ENCODE data around the gene SOX11. TPM values are rescaled to one million over a fixed set of nuclear protein-coding genes. Genes with fewer than 3 reads are reported as not detected.

The SOX11 gene
- total RNA-seq, 1 donor: not detected

DNA sequence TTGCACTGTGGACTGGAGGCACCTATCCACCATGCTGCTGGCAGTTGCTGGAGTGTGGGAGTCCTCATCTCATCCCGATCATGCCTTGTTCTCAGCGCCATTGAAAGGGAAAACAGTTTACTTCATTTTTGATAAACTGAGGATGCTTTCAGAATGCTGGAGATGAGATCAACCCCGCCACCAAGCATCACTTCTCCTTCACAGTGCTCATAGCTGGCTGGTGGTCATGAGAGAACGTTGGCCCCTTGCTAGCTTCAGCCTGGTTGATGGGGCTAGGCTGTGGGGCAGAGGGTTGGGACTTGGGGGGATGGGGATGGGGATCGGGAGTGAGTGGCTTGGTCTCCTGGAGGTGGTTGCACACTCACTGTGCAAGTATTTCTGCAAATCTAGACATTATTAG, 30.1 kb downstream of the SOX11 start:
- DNase-seq (ENCODE audit: low read depth in 2 of 3, low spot score in 2 of 3): no peak

DNA sequence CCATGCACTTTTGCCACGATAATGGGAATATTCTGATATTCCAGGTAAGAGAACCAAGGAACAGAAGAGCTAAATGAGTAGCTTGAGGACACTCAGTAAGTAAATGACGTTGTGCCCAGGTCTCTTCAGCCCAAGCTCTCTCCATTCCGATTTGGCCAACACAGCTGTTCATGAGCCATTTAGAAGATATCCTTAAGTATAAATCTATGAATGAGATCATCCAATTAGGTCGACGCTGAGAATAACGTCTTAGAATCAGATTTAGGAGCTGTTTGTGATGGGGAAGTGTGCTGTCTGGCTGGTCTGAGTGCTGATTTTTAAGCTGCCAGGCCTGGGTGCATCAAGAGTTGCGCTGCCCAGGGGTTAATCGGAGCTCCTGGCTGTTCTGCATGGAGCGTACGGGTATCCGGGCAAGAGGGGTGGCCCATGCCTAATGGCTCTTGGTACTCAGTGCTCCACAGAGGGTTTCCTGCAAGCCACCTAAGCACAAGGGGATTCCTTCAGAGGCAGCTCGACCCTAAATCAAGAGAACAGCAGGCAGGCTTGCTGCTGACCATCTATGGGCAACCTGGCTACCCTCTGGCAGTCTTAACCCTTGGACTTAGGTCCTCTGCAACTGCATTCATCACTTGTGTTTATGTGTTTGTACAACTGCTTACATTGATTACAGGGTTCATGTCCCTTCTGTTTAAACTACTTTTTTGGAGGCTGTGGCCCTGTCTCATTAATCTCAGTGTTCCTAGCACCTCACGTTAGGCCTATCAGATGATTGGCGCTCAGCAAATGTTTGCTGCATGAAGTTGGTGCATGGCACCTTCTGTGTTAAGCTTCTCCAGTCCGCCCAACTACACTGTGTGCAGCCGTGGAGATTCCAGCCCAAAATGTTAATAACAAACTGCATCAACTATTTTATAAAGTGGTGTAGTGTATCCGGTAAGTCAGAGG, 31.9 kb downstream of the SOX11 start:
- no peak for DNase-seq (ENCODE audit: low read depth in 2 of 3, low spot score in 2 of 3)

DNA sequence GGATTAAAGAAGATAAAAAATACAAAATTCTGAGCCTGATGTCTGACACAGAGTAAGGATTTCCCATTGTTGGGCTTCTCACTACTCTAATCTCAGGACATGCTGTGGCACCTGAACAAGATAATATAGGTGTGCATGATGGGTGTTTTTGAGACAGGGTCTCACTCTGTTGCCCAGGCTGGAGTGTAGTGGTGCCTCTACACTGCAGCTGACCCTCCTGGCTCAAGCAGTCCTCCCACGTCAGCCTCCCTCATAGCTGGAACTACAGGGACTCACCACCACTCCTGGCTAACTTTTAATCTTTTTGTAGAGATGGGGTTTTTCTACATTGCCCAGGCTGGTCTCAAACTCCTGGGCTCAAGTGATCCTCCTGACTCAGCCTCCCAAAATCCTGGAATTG, 32.9 kb downstream of the SOX11 start:
- no peak for DNase-seq (ENCODE audit: low read depth in 2 of 3, low spot score in 2 of 3)

DNA sequence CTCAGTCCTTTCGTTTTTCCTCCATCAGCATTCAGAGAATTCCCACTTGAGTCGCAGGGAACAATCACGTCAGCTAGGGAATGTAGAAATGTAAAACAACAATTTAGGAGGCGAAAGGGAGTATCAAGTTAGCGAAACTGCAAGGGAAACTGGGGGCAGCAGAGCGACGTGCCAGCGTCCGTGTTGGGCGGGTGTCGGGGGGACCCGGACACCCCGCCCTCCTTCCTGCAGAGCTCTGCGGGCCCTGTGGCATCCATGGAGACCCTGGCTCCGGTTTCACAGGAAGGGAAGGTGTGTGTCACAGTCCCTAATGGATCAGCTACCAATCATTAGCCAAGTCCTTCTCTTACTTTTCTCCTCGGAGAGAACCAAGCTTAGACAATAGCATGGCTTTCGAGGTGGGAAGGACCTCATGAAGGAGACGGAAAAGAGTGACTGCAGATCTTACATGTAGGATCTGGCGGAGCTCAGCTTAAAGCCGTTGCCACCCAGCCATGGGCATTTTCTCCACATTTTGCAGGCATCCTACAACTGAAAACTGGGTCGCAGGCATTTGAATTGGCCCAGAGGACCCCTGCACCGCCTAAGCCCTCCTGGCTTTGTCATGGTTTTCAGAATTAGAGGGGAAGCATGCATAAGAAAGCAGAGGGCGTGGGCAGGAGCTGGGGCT, 33.7 kb downstream of the SOX11 start:
- DNase-seq (ENCODE audit: low read depth in 2 of 3, low spot score in 2 of 3): peak in 2 of 3 donors; percentile 5 to 16

DNA sequence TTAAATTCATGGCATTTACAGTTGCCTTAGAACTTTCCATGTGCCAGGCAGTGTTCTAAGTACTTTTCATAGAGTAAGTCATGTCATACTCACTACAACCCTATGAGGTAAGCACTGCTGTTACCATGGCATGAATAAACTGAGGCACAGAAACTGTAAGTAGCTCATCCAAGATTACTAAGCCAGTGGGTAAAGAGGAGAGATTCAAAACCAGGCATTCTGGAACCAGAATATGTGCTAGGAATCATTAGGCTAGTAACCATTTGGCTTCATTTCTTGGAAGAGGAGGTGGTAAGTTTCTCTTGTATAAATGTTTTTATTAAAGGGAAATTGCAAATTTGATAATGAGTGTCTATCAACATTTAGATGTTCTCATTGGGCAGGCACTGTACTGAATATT, 35.1 kb downstream of the SOX11 start:
- DNase-seq (ENCODE audit: low read depth in 2 of 3, low spot score in 2 of 3): no peak

DNA sequence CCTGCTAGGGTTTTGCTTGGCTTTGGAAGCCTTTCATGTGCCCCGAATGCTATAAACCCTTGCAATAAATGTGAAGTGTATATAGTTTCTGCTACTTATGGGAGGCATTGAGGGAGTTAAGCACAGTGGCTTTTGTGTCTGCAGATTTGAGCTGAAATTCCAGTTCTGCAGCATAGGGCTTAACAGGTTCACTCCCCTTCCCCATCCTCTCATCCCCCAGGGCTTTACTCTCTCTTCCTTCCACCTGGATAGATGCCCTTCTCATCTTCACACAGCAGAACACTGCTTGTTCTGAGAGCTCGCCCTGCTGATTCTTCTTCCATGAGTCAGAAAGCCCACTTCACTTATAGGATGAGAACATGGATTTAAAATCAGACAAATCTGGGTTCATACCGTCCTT, 37.2 kb downstream of the SOX11 start:
- no peak for DNase-seq (ENCODE audit: low read depth in 2 of 3, low spot score in 2 of 3)

DNA sequence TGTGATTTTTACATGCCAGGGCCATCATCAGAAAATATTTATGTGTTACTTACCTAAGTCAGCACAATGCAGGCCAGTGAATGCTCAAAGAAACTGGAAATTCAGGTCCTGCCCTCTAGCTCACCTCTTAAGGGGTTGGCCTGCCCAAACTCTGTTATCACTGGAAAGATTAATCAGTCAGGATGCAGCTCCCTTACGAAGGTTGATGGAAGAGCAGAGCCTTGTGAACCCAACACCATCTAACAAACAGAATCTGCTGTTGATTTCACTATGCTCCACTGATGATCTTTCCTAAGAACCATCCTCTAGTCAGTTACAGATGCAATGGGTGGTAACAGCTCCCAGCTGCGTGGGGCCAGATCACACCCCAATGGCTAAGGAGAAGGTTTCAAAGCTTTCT, 38.2 kb downstream of the SOX11 start:
- no peak for DNase-seq (ENCODE audit: low read depth in 2 of 3, low spot score in 2 of 3)

DNA sequence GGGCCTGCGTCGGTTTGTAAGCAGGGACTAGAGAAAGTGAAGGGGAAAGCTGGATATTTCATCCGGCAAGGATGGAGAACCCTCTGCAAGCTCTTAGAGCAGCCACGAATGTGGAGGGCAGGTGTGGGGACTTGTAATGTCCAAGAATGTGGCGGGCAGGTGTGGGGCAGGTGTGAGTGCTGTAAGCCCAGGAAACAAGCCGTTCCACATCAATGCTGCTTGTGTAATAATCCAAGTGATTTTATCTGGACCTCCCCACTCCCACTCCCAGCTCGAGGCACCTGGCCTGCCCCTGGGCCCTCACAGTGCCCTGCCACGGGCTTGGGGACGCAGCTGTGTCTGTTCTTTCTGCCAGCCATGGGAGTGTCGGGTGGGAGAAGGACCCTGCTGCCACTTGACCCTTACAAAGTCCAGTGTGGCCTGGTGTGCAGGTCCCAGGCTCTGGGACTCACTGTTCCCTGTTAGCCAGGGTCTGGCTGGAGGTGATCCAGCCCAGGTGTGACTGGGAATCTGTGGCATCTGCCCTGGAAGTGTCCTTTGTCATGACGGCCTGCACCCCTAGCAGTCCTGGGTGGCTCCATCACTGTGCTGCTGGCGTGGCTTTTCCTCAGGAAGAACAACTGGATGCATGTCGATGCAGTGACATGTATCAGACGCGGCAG, 42.8 kb downstream of the SOX11 start:
- no peak for DNase-seq (ENCODE audit: low read depth in 2 of 3, low spot score in 2 of 3)

DNA sequence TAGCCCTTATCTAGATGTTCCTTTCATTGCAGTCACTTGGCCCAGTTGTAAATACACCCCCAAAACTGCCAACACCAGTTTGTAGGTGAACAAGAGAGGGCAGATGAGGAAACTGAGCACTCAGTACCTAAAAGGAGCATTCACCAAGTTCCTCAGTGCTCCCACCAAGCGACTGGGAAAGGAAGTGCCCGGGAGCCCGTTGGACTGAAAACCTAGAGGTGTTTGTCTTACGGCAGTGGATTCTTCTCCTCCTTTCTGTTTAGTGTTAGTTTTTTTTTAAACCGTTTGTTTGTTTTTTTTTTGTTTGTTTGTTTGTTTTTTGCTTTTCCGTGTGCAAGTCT, 43.3 kb downstream of the SOX11 start:
- no peak for DNase-seq (ENCODE audit: low read depth in 2 of 3, low spot score in 2 of 3)

DNA sequence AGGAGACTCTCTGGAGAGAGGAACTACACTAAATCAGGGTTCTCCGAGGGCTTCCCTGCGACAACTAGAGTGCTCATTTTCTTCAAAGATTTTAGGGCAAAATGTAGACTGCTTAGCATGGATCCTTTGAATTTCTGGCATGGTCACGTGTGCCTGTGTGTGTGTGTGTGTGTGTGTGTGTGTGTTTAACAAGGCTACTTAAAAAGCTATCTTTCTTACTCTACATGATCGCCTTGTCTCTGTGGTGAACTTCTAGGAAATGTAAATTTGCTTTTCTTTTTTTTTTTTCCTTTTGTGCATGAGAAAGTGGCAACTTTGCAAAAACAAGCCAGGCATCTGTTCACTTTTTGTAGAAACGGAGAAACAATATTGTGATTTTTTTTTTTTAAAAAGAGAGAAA, 43.9 kb downstream of the SOX11 start:
- no peak for DNase-seq (ENCODE audit: low read depth in 2 of 3, low spot score in 2 of 3)

DNA sequence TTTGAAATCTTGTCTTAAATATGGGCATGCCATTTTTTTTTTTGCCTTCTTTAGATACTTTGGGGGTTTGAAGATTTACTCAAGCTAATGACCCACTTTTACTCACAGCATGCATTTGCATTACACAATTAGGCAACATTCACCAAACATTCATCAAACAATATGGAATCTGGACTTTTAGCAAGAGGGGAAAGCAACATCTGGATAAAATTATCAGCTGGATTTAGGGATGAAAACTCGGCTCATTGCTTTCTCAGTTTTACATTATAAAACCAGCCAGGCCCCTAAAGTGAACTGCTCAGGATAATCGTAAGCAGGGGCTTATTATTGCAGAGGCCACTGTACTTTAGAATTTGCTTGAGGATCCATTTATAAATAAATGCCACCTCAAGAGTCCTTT, 44.7 kb downstream of the SOX11 start:
- DNase-seq (ENCODE audit: low read depth in 2 of 3, low spot score in 2 of 3): no peak

DNA sequence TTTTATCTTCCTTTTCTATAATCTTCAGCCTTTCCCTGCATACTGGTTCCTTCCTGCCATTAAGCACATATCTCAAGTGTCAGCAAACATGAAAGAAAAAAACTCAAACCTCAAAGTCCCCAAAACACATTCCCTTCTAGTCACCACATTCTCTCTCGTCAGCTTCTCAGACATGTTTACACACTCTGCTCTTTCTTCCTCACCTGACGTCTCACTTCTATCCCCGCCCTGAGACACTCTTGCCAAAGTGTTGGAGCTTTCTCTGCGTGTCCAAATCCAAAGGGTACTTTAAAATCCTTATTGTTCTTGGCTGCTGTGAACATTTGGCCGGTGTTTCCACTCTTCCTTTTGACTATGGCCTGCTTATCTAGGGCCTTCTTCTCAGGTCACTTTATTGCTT, 47.9 kb downstream of the SOX11 start:
- no peak for DNase-seq (ENCODE audit: low read depth in 2 of 3, low spot score in 2 of 3)

DNA sequence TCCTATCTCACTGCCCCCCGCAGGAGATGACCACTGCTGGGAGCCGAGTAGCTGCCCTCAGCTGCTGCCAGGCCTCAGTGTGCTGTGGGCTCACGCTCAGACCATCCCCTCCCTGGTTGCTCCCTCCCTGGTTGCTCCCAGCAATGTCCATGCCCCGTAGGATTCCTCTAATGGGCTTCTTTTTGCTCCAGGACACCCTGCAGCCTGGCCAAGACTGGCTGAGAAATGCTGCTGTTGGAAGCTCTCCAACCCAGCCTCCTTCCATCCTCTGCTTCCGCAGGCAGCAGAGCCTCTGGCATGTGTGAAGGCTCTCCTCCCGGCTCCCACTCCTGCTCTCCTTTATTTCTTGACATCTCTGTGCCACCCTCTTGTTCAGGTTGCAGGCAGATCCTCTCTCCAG, 48.6 kb downstream of the SOX11 start:
- no peak for DNase-seq (ENCODE audit: low read depth in 2 of 3, low spot score in 2 of 3)

DNA sequence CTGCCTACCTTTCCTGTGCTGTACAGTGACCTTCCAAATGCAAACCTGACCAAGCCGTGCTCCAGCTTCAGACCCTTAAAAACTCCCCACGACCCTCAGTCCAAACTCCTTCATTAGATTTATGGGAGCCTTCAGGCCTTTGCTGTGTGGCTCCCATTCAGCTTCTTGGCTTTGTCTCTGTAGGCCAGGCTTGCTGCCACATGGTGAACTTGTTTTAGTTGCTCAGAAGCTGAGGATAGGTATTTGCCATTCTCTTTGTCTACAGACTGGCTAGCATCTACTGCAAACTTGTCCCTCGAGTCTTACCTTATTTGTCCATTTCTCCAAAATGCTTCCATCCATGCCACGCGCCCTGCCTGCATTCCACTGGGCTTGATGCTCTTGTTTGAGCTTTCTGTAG, 49.1 kb downstream of the SOX11 start:
- DNase-seq (ENCODE audit: low read depth in 2 of 3, low spot score in 2 of 3): no peak

DNA sequence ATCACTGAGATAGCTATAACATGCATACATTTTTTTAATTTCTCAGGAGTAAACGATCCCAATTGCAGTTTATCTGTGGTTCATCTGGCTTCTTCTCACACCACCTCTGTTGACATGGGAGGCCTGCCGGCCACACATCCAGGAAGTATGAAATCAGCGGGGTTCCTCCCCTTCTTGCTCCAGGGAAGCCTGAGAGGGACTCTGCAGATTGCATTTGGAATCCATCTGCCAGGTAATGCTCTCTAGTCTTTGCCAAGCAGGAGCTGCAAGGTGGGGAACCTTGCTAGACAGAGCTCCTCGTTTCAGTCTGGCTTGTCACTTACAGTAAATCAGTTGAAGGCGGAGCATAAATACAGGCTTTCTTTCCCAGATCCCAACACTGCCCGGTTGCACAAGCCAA, 49.9 kb downstream of the SOX11 start:
- DNase-seq (ENCODE audit: low read depth in 2 of 3, low spot score in 2 of 3): no peak

DNA sequence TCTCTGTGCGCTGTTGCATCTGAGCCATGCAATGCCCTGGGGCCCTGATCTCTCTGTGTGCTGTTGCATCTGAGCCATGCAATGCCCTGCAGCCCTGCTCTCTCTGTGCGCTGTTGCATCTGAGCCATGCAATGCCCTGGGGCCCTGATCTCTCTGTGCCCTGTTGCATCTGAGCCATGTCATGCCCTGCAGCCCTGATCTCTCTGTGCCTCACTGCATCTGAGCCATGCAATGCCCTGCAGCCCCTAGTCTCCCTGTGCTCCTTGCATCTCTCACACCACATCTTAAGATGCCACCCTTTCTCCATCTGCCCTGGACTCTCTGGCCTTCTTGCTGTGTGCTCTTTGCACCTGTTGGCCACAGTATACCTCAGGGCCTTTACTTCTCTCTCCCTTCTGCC, 56.2 kb downstream of the SOX11 start:
- DNase-seq (ENCODE audit: low read depth in 2 of 3, low spot score in 2 of 3): no peak

DNA sequence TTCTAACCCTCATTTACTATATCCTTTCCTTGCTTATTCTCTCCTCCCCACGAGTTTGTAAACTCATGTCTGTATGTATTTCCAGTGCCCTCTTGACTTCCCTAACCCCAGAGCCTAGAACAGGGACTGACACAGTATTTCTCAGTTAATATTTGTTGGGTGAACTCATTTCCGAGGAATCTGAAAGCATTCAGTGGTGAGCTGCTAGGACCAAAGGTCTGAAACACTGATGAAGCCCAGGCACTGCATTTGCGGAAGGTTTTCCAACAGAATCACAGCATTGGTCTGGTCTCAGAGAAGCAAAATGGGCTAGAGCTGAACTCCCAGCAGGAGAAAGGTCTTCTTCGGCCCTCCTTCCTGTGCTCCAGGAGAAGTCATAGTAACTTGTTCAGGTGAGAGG, 56.8 kb downstream of the SOX11 start:
- DNase-seq (ENCODE audit: low read depth in 2 of 3, low spot score in 2 of 3): no peak

DNA sequence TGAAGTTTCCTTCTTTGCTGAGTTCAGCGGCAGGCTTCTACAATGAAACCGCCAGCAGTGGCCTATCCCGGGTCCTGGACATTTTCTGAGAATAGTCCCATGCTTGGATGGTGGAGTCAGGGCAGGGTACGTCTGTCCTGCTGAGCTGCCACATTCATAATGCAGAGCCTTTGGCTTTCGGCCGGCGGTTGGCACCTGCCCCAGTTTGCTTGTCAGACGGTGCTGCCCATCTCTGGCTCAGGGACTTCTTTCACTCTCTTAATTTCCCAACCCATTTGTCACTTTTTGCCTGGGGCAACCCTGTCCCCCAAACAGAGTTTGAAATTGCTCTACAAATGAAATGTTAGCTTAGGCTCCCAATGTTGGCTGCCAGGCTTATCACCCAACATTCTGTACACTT, 57.2 kb downstream of the SOX11 start:
- no peak for DNase-seq (ENCODE audit: low read depth in 2 of 3, low spot score in 2 of 3)
